Skeletal muscle tissue (tissue), 4 donors: ENCODE results near the gene LCE1F. TPM values are rescaled to one million over a fixed set of nuclear protein-coding genes. Genes with fewer than 3 reads are reported as not detected.

ENCODE experiments used
- H3K27ac ChIP-seq: one replicate; pipeline ENCODE4 v1.7.0; 2013; ENCODE audit warnings: mild to moderate bottlenecking, low read depth, low read length, inconsistent platforms
- H3K27me3 ChIP-seq, 3 donors: one replicate each; pipeline ENCODE4 v1.7.0; 2013; ENCODE audit warnings: low read length in 3 of 3; ENCODE audit not compliant: control insufficient read depth in 3 of 3, insufficient read depth in 3 of 3
- H3K36me3 ChIP-seq, 3 donors: one replicate each; pipeline ENCODE4 v1.7.0; 2013; ENCODE audit warnings: low read length in 3 of 3; ENCODE audit not compliant: control insufficient read depth in 3 of 3, insufficient read depth in 3 of 3
- H3K4me1 ChIP-seq, 3 donors: one replicate each; pipeline ENCODE4 v1.7.0; 2013; ENCODE audit warnings: low read length in 3 of 3, mild to moderate bottlenecking in 3 of 3; ENCODE audit not compliant: control insufficient read depth in 3 of 3, insufficient read depth in 3 of 3
- H3K4me3 ChIP-seq, 3 donors: one replicate each; pipeline ENCODE4 v1.7.0; 2013; ENCODE audit warnings: low read length in 3 of 3
- H3K9ac ChIP-seq, 3 donors: one replicate each; pipeline ENCODE4 v1.7.0; 2013; ENCODE audit warnings: low read length in 3 of 3, mild to moderate bottlenecking in 3 of 3, moderate library complexity in 2 of 3, low read depth in 1 of 3
- H3K9me3 ChIP-seq, 3 donors: one replicate each; pipeline ENCODE4 v1.7.0; 2013; ENCODE audit warnings: low read length in 3 of 3; ENCODE audit not compliant: control insufficient read depth in 3 of 3
- total RNA-seq: library from RNA; depleted of rRNA; stranded (reverse); fragments of >200 nt; gene quantifications from one replicate; pipeline ENCODE4 v1.2.3, GENCODE V29; 2014
- donor health status: Osteomylitis.

The LCE1F gene
- total RNA-seq, 1 donor from 2014 or later: not detected

DNA sequence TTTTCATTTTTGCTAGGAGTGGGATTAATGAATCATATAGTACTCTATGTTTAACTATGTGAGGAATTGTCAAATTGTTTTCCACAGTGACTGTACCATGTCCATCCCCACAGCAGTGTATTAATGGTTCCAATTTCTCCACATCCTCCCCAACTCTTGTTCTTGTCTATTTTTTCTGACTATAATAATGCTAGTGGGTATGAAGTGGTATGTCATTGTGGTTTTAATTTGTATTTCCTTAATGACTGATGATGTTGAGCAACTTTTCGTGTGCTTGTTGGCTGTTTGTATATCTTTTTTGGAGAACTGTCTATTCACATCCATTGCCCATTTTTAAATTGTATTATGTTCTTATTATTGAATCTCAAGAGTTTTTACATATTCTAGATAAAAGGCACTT lies 27.1 kb upstream of the LCE1F start:
- Histone ChIP-seq H3K4me3 (no peak overlapping the region), H3K9ac (no peak overlapping the region), H3K9me3 (no peaks in the 10 kb centered on the region), H3K36me3 (no peaks in the 10 kb centered on the region), H3K27ac (no peak overlapping the region), H3K27me3 (peaks cover 0 to 5% (median 0%) of the 10 kb centered on the region in 3 donors), H3K4me1 (no peaks in the 10 kb centered on the region)

DNA sequence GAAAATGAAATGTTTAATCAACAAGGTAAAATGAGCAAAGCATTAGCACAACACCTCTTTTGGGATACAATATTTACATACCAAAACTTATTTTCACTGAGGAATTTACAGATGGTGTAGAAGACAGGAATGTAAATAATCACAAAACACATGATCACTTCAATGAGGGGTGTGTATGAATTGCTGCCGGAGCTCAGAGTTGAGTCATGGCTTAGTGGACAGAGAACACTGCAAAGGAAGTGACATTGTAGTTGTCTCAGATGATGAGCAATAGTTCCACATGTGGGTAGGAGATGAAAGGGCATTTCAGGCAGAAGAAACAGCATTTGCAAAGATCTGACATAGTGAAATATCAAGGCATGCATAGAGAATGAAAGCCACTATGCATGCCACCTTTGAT lies 22.7 kb upstream of the LCE1F start:
- no peaks in the 10 kb centered on the region for H3K4me1 ChIP-seq
- H3K9me3 ChIP-seq: peaks cover 0 to 2% (median 0%) of the 10 kb centered on the region in 3 donors
- no peak overlapping the region for H3K9ac ChIP-seq
- H3K36me3 ChIP-seq: no peaks in the 10 kb centered on the region
- no peak overlapping the region for H3K27ac ChIP-seq
- no peak overlapping the region for H3K4me3 ChIP-seq
- peaks cover 0 to 3% (median 0%) of the 10 kb centered on the region in 3 donors for H3K27me3 ChIP-seq

DNA sequence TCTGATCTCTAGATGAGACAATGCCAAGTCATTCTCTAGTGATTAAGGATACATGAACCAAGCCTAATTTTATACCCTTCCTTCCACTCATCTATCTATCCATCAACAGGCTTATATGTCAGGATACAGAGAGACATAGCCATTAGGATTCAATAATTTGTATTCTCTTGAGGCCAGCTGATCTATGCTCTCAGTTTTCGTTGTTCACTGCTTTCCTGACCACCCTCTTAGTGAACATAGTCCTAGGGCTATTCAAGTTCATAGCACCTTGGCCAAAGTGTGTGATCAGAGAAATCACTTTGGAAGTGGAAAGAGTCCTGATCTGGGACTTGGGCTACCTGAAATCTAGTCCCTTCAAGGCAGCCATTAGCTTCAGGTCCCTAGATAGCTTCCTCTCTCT lies 21.4 kb upstream of the LCE1F start:
- Histone ChIP-seq H3K4me3 (no peak overlapping the region), H3K4me1 (no peaks in the 10 kb centered on the region), H3K9ac (no peak overlapping the region), H3K27me3 (peaks cover 0 to 3% (median 0%) of the 10 kb centered on the region in 3 donors), H3K36me3 (no peaks in the 10 kb centered on the region), H3K27ac (no peak overlapping the region), H3K9me3 (peaks cover 0 to 2% (median 0%) of the 10 kb centered on the region in 3 donors)

DNA sequence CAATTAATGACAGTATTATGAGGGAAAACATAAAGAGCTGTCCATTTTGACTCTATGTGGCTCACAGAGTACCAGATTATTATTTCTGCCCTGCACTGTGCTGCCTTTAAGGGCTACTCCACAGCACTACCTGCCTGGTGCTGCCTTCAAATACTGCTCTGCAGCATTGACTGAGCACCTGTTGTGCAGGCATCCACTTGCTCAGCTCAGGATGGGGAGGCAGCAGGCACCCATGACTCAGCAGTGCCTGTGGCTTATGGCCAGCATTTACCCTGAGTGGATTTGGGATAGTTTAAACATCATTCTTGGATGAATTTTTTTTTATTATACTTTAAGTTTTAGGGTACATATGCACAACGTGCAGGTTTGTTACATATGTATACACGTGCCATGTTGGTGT lies 18.1 kb upstream of the LCE1F start:
- Histone ChIP-seq H3K27me3 (no peaks in the 10 kb centered on the region), H3K9me3 (peaks cover 0 to 2% (median 0%) of the 10 kb centered on the region in 3 donors), H3K36me3 (no peaks in the 10 kb centered on the region), H3K9ac (no peak overlapping the region), H3K4me1 (no peaks in the 10 kb centered on the region), H3K27ac (no peak overlapping the region), H3K4me3 (no peak overlapping the region)

DNA sequence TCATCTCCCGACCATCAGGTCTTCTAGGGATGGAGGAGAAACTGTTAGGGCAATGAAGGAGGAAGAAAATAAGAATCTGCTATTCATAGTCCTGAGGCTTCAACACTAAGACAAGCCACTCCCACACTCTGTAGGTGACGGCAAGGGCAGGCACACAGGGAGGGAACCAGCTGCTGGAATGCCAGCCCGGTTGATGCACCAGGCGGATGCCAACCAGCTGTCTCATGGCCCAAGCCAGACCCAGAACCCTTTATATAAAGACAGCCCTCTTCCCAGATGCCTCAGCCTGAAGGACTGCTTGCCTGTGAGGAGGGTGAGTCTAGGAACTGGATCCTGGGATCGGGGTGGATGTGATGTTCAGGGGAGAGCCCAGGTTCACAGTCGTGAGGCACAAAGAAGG lies 17.2 kb upstream of the LCE1F start, which contains the start of gene KPRP:
Gene KPRP, plus strand, starts transcription at position 279 of the 400 bp plus-strand sequence. CDS start 1,564 bp downstream, outside the sequence.
- H3K27ac ChIP-seq: no peak within 1 kb of the TSS
- H3K9me3 ChIP-seq: peaks cover 0 to 2% (median 0%) of the 10 kb centered on the region in 3 donors
- H3K27me3 ChIP-seq: no peaks in the 10 kb centered on the region
- H3K9ac ChIP-seq: no peak within 1 kb of the TSS
- H3K4me3 ChIP-seq: no peak within 1 kb of the TSS
- H3K4me1 ChIP-seq: no peaks in the 10 kb centered on the region
- H3K36me3 ChIP-seq: no peaks in the 10 kb centered on the region

DNA sequence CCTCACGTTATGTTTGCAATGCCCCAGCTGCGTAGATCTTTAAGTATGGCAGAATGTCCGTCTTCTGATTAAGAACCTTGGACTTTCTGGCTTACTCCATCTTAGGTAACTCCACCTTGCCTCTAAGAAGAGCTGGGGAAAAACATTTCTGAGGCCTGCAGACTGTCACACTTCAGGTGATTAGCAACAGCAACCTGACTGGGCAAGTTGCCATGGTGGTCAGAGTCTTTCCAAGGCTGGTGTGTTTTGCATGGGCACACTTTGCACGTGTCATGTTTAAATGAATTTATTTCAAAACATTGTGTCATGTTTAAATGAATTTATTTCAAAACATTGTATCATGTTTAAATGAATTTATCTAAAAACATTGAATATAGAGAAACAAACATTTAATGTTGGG lies 16.3 kb upstream of the LCE1F start:
- H3K9ac ChIP-seq: no peak overlapping the region
- H3K4me1 ChIP-seq: no peaks in the 10 kb centered on the region
- no peak overlapping the region for H3K4me3 ChIP-seq
- peaks cover 0 to 2% (median 0%) of the 10 kb centered on the region in 3 donors for H3K9me3 ChIP-seq
- H3K36me3 ChIP-seq: no peaks in the 10 kb centered on the region
- H3K27me3 ChIP-seq: no peaks in the 10 kb centered on the region
- H3K27ac ChIP-seq: no peak overlapping the region

DNA sequence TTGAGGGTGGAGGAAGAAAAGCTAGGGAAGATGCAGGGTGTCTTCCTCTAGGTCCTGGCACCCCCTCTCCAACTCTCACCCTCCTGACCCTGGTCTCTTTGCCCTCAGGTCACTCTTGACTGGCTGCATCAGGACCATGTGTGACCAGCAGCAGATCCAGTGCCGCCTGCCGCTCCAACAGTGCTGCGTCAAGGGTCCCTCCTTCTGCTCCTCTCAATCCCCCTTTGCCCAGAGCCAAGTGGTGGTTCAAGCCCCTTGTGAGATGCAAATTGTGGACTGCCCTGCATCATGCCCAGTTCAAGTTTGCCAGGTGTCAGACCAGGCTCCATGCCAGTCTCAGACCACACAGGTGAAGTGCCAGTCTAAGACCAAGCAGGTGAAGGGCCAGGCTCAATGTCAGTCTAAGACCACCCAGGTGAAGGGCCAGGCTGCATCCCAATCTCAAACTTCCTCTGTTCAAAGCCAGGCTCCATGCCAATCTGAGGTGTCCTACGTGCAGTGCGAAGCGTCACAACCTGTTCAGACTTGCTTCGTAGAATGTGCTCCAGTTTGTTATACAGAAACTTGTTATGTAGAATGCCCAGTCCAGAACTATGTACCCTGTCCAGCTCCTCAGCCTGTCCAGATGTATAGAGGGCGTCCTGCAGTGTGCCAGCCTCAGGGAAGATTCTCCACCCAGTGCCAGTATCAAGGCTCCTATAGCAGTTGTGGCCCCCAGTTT lies 15.3 kb upstream of the LCE1F start:
- Histone ChIP-seq H3K27ac (no peak overlapping the region), H3K36me3 (no peaks in the 10 kb centered on the region), H3K9ac (no peak overlapping the region), H3K4me3 (no peak overlapping the region), H3K27me3 (no peaks in the 10 kb centered on the region), H3K9me3 (peaks cover 0 to 2% (median 0%) of the 10 kb centered on the region in 3 donors), H3K4me1 (no peaks in the 10 kb centered on the region)

DNA sequence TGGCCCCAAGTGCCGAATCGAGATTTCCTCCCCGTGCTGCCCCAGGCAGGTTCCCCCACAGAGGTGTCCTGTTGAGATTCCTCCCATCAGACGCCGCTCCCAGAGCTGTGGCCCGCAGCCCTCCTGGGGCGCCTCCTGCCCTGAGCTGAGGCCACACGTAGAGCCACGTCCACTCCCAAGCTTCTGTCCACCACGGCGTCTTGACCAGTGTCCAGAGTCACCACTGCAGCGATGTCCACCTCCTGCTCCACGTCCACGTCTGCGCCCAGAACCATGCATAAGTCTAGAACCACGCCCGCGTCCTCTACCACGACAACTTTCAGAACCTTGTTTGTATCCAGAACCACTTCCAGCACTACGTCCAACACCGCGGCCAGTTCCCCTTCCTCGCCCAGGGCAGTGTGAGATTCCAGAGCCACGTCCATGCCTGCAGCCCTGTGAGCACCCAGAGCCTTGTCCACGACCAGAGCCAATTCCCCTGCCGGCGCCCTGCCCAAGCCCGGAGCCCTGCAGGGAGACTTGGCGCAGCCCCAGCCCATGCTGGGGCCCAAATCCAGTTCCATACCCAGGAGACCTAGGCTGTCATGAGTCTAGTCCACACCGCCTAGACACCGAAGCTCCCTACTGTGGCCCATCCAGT lies 14.3 kb upstream of the LCE1F start:
- Histone ChIP-seq H3K9ac (no peak overlapping the region), H3K27ac (no peak overlapping the region), H3K4me3 (no peak overlapping the region), H3K27me3 (no peaks in the 10 kb centered on the region), H3K4me1 (no peaks in the 10 kb centered on the region), H3K36me3 (no peaks in the 10 kb centered on the region), H3K9me3 (no peaks in the 10 kb centered on the region)

DNA sequence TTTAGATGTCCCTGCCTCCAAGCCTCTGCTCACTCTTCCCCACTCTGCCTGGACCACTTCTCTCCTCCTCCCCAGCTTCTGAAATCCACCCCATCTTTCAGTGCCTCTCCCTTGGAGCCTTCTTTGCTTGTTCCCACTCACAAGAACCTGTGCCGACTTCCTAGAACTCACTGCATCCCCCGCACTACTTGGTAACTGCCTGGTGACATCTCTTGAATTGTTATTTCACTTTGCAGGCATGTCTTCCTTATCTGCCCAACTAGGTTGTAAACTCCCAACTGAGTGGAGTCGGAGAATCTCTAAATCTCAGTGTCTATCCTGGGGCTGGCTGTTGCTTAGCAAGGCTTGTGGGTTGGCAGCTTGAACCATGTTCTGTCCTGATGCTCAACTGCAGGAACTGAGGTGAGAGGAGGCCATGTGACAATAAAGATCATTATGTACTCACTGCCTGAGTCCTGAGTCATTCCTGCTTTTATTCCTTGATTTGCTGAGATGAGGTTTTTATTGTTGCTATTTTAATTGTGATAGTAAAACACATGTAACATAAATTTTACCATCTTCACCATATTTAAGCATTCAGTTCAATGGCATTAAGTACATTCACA lies 13.2 kb upstream of the LCE1F start:
- Histone ChIP-seq H3K27me3 (no peaks in the 10 kb centered on the region), H3K36me3 (no peaks in the 10 kb centered on the region), H3K9me3 (no peaks in the 10 kb centered on the region), H3K4me1 (no peaks in the 10 kb centered on the region), H3K27ac (no peak overlapping the region), H3K9ac (no peak overlapping the region), H3K4me3 (no peak overlapping the region)
